Kidney epithelial cell (primary cell): Measurements from ENCODE around the gene ADGRB2. TPM values are rescaled to one million over a fixed set of nuclear protein-coding genes. Genes with fewer than 3 reads are reported as not detected.

Source experiments
- DNase-seq: peaks from one replicate; pipeline ENCODE4 v3.0.0-alpha.2; 2010; ENCODE audit warnings: low read depth
- H3K27me3 ChIP-seq: 2 replicates; pipeline ENCODE4 v1.6.0; 2011; ENCODE audit warnings: low read length; ENCODE audit not compliant: control insufficient read depth, insufficient read depth
- H3K36me3 ChIP-seq: 2 replicates; pipeline ENCODE4 v1.5.1; 2011; ENCODE audit warnings: low read length; ENCODE audit not compliant: control insufficient read depth, insufficient read depth
- H3K4me3 ChIP-seq: 2 replicates; pipeline ENCODE4 v1.5.1; 2011; ENCODE audit warnings: low read depth, mild to moderate bottlenecking, control low read depth, low read length
- total RNA-seq: library from RNA; depleted of rRNA; stranded (reverse); fragments of >200 nt; gene quantifications from 2 replicates; pipeline ENCODE4 v1.2.3, GENCODE V29; 2015
- TF ChIP-seq, protein P1 (sequence below): IDR thresholded peaks from 2 replicates; pipeline ENCODE4 v1.5.1; 2011; ENCODE audit warnings: mild to moderate bottlenecking, moderate library complexity, low read length, control low read depth, inconsistent platforms; ENCODE audit not compliant: insufficient read depth, poor library complexity, severe bottlenecking

ADGRB2 gene
- total RNA-seq, 1 donor from 2014 or later: 1.5 TPM

DNA sequence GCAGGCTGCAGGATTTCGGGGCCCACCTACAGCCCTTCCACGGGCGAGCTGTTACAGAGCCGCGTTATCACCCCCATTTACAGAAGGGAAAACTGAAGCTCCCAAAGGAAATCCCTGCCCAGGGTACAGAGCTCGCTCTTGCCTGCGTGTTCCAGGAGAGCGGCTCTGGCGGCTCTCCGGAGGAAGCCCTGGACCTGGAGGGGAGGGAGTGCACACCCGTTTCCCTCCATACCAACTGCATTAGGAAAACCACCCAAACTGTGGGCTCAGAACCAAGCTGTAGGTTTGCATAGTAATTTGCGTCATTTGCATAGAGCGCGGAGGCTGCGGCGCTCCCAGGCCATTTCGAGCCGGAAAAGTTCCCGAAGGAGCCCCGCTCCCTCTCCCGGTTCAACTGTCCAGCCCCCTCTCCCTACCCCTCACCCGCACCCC is 24.7 kb upstream of the ADGRB2 start:
- H3K36me3 ChIP-seq: no peaks in the 10 kb centered on the region
- peak overlapping the region; percentile 53 for H3K4me3 ChIP-seq
- TF ChIP-seq, protein P1, sequence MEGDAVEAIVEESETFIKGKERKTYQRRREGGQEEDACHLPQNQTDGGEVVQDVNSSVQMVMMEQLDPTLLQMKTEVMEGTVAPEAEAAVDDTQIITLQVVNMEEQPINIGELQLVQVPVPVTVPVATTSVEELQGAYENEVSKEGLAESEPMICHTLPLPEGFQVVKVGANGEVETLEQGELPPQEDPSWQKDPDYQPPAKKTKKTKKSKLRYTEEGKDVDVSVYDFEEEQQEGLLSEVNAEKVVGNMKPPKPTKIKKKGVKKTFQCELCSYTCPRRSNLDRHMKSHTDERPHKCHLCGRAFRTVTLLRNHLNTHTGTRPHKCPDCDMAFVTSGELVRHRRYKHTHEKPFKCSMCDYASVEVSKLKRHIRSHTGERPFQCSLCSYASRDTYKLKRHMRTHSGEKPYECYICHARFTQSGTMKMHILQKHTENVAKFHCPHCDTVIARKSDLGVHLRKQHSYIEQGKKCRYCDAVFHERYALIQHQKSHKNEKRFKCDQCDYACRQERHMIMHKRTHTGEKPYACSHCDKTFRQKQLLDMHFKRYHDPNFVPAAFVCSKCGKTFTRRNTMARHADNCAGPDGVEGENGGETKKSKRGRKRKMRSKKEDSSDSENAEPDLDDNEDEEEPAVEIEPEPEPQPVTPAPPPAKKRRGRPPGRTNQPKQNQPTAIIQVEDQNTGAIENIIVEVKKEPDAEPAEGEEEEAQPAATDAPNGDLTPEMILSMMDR: no peak
- no peaks in the 10 kb centered on the region for H3K27me3 ChIP-seq
- DNase-seq: no peak

DNA sequence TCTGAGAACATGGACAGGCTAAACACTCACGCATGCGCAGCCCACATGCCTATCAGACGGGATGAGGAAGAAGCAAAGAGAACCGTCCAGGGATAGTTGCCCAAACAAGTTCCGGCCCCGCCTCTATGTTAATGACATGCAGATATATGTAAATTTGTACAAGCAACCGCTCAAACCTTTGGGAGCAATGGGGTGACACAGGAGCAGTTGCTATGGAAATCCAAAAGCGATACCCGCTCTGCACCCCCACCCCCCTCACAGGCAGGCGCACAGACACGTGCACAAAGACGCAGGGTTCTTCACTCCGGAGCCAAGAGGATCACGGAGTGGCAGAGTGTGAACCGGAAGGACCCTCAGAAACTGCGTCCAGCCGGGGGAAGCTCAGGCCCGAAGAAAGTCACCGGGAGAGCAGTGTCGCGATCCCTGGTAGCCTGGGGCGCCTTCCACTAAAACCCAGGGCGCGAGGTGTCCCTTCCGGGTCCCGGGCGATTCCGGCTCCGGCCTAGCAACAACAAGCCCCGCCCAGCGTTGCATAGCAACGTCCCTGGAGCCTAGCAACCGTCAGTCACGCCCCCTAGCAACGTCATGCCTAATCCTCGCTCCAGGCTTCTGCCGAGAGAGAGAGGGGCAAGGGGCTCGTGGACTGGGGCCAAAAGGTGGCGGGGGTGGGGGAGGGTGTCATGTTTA is 24.1 kb upstream of the ADGRB2 start:
- DNase-seq: peak; percentile 47
- no peaks in the 10 kb centered on the region for H3K27me3 ChIP-seq
- H3K36me3 ChIP-seq: no peaks in the 10 kb centered on the region
- peak overlapping the region; percentile 53 for H3K4me3 ChIP-seq
- TF ChIP-seq, protein P1: no peak

DNA sequence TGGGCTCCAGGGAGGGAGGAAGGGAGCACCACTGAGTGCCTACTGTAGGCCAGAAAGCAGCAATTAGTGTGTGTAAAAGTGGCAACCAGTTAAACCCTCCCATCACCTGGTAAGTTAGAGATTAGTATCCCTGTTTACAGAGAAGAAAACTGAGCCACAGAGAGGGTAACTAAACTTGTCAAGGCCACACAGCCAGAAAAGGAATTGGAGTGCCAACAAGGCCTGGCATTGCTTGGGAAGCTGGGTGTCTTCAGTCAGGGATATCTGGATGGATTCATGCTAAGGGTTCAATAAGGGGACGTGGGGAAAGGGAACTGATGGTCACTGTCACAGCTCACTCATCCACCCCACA is 23.6 kb upstream of the ADGRB2 start:
- no peak for DNase-seq
- TF ChIP-seq, protein P1: no peak
- no peak overlapping the region for H3K4me3 ChIP-seq
- no peaks in the 10 kb centered on the region for H3K27me3 ChIP-seq
- H3K36me3 ChIP-seq: no peaks in the 10 kb centered on the region

DNA sequence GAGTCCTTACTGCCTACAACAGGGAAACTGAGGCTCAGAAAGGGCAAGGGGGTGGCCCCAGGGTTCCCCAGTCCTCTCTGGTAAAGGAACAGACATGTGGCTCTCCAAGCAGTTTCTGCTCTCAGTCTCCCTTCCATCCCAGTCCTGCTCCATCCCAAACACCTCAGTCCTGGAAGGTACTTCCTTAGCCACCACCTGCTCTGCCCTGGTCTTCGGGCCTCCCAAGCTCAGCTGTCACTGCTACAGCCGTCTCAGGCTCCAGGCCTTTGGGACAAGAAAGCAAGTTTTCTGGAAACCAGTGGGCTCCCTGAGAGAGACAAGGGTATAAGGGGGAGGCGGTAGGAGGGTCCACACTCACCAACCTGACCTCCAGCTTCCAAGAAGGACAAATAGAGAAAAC is 23.1 kb upstream of the ADGRB2 start:
- no peak overlapping the region for H3K4me3 ChIP-seq
- no peaks in the 10 kb centered on the region for H3K36me3 ChIP-seq
- TF ChIP-seq, protein P1: no peak
- peaks cover 2% of the 10 kb centered on the region for H3K27me3 ChIP-seq
- no peak for DNase-seq

DNA sequence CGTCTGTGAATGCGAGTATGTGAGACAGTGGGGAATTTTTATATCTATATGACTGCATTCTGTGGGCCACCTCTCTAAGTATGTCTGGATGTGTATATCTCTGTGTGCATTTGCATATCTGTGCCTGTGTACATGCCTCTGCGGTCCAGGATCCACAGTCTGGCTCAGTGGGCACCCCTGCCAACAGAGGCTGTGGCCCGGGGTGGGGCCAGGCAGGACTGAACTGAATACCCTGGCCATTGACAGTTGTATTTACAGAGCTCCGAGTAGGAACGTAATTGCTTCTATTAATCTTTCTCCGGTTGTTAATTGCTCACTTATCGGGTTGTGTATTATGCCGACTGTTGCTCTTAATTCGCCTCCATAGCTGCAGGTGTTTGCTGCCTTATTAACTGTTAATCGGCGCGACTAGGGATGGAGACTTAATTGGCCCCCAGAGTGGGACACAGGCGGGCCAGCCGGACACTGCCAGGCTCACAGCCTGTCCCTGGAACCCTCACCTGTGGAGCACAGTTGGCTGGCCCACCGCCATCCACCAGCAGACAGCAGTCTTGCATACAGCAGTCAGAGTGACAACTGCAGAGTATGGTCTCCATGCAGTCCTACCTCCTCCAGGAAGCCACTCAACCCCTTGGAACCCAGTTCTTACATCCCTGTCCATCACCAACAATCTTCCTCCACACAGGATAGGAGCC is 22.4 kb upstream of the ADGRB2 start:
- H3K27me3 ChIP-seq: peaks cover 3% of the 10 kb centered on the region
- TF ChIP-seq, protein P1: no peak
- DNase-seq: no peak
- no peaks in the 10 kb centered on the region for H3K36me3 ChIP-seq
- H3K4me3 ChIP-seq: no peak overlapping the region
